ENCODE data around the gene GPAT2. TPM values are rescaled to one million over a fixed set of nuclear protein-coding genes. Genes with fewer than 3 reads are reported as not detected.
"Not testable (repeated sequence)": the region's sequence is repeated elsewhere in the genome, so short reads cannot be mapped to it uniquely, and the experiment has no call there.

Gene GPAT2
- total RNA-seq, 2 experiments from 2014 or later = 15.4 to 16.4 TPM

GRCh38 chr2:96062483-96062882 lies 27.8 kb upstream of the GPAT2 start:
- POLR2A ChIA-PET, H3K27me3 Mint-ChIP-seq: not testable (repeated sequence)

GRCh38 chr2:96061901-96062300 lies 27.2 kb upstream of the GPAT2 start:
- H3K9me3 Mint-ChIP-seq; POLR2A ChIA-PET; H3K27ac Mint-ChIP-seq; H3K27me3 Mint-ChIP-seq; H3K4me3 Mint-ChIP-seq; H3K4me1 Mint-ChIP-seq (ENCODE audit: low read depth); H3K36me3 Mint-ChIP-seq; DNase-seq; intact Hi-C loops (cut with micrococcal nuclease); CTCF ChIA-PET: not testable (repeated sequence)

More at GRCh38 chr2:96062483-96062882, 27.8 kb upstream of the GPAT2 start:
- CTCF ChIA-PET; H3K4me3 Mint-ChIP-seq; intact Hi-C loops (cut with micrococcal nuclease); H3K4me1 Mint-ChIP-seq (ENCODE audit: low read depth); H3K9me3 Mint-ChIP-seq; H3K36me3 Mint-ChIP-seq; H3K27ac Mint-ChIP-seq: not testable (repeated sequence)
- DNase-seq = peak; percentile 5

GRCh38 chr2:96061197-96061817 lies 26.6 kb upstream of the GPAT2 start:
- POLR2A ChIA-PET; intact Hi-C loops (cut with micrococcal nuclease); H3K9me3 Mint-ChIP-seq; H3K27ac Mint-ChIP-seq; H3K36me3 Mint-ChIP-seq; CTCF ChIA-PET; H3K4me1 Mint-ChIP-seq (ENCODE audit: low read depth); H3K27me3 Mint-ChIP-seq; H3K4me3 Mint-ChIP-seq: not testable (repeated sequence)
- DNase-seq = peak; percentile 8

GRCh38 chr2:96060325-96060724 lies 25.6 kb upstream of the GPAT2 start:
- POLR2A ChIA-PET; intact Hi-C loops (cut with micrococcal nuclease); H3K27me3 Mint-ChIP-seq: not testable (repeated sequence)

GRCh38 chr2:96059443-96059842 lies 24.7 kb upstream of the GPAT2 start:
- H3K27me3 Mint-ChIP-seq; H3K4me1 Mint-ChIP-seq (ENCODE audit: low read depth); DNase-seq; CTCF ChIA-PET; intact Hi-C loops (cut with micrococcal nuclease); H3K27ac Mint-ChIP-seq; POLR2A ChIA-PET; H3K36me3 Mint-ChIP-seq; H3K4me3 Mint-ChIP-seq; H3K9me3 Mint-ChIP-seq: not testable (repeated sequence)

More at GRCh38 chr2:96060325-96060724, 25.6 kb upstream of the GPAT2 start:
- H3K4me1 Mint-ChIP-seq (ENCODE audit: low read depth); H3K36me3 Mint-ChIP-seq; H3K4me3 Mint-ChIP-seq; H3K27ac Mint-ChIP-seq; H3K9me3 Mint-ChIP-seq; DNase-seq; CTCF ChIA-PET: not testable (repeated sequence)

GRCh38 chr2:96055830-96056229 lies 21.1 kb upstream of the GPAT2 start:
- H3K9me3 Mint-ChIP-seq; H3K27ac Mint-ChIP-seq; DNase-seq; H3K27me3 Mint-ChIP-seq; intact Hi-C loops (cut with micrococcal nuclease); H3K4me3 Mint-ChIP-seq; H3K4me1 Mint-ChIP-seq (ENCODE audit: low read depth); CTCF ChIA-PET; H3K36me3 Mint-ChIP-seq; POLR2A ChIA-PET: not testable (repeated sequence)

- H3K36me3 Mint-ChIP-seq; H3K27ac Mint-ChIP-seq; DNase-seq; H3K9me3 Mint-ChIP-seq; H3K4me3 Mint-ChIP-seq; CTCF ChIA-PET; H3K4me1 Mint-ChIP-seq (ENCODE audit: low read depth); H3K27me3 Mint-ChIP-seq; POLR2A ChIA-PET; intact Hi-C loops (cut with micrococcal nuclease): not testable (repeated sequence)
Observed at GRCh38 chr2:96054537-96054936, 19.8 kb upstream of the GPAT2 start.

- H3K27ac Mint-ChIP-seq; CTCF ChIA-PET; H3K4me3 Mint-ChIP-seq; POLR2A ChIA-PET; intact Hi-C loops (cut with micrococcal nuclease); H3K36me3 Mint-ChIP-seq; DNase-seq; H3K9me3 Mint-ChIP-seq; H3K4me1 Mint-ChIP-seq (ENCODE audit: low read depth); H3K27me3 Mint-ChIP-seq: not testable (repeated sequence)
Observed at GRCh38 chr2:96053385-96053784, 18.7 kb upstream of the GPAT2 start.

- H3K36me3 Mint-ChIP-seq; POLR2A ChIA-PET; H3K4me3 Mint-ChIP-seq; intact Hi-C loops (cut with micrococcal nuclease); H3K4me1 Mint-ChIP-seq (ENCODE audit: low read depth); H3K27ac Mint-ChIP-seq; CTCF ChIA-PET; H3K9me3 Mint-ChIP-seq; H3K27me3 Mint-ChIP-seq: not testable (repeated sequence)
- peak; percentile 6 for DNase-seq
Observed at GRCh38 chr2:96052632-96053031, 17.9 kb upstream of the GPAT2 start.

GRCh38 chr2:96049917-96050262 lies 15.2 kb upstream of the GPAT2 start:
- CTCF ChIA-PET; H3K4me1 Mint-ChIP-seq (ENCODE audit: low read depth); H3K27me3 Mint-ChIP-seq; H3K27ac Mint-ChIP-seq; POLR2A ChIA-PET; H3K4me3 Mint-ChIP-seq; H3K36me3 Mint-ChIP-seq; H3K9me3 Mint-ChIP-seq; DNase-seq; intact Hi-C loops (cut with micrococcal nuclease): not testable (repeated sequence)

- POLR2A ChIA-PET; DNase-seq; H3K27me3 Mint-ChIP-seq; H3K9me3 Mint-ChIP-seq; H3K4me3 Mint-ChIP-seq; H3K27ac Mint-ChIP-seq; H3K4me1 Mint-ChIP-seq (ENCODE audit: low read depth); H3K36me3 Mint-ChIP-seq; CTCF ChIA-PET; intact Hi-C loops (cut with micrococcal nuclease): not testable (repeated sequence)
Observed at GRCh38 chr2:96049049-96049916, 14.6 kb upstream of the GPAT2 start.

- H3K27me3 Mint-ChIP-seq; H3K9me3 Mint-ChIP-seq; H3K27ac Mint-ChIP-seq; CTCF ChIA-PET; intact Hi-C loops (cut with micrococcal nuclease); POLR2A ChIA-PET; H3K4me1 Mint-ChIP-seq (ENCODE audit: low read depth); DNase-seq; H3K4me3 Mint-ChIP-seq; H3K36me3 Mint-ChIP-seq: not testable (repeated sequence)
Observed at GRCh38 chr2:96035554-96035953, 838 bp upstream of the GPAT2 start.

GRCh38 chr2:96033997-96034396 lies 719 bp downstream of the GPAT2 start:
- H3K4me3 Mint-ChIP-seq; H3K27me3 Mint-ChIP-seq; H3K4me1 Mint-ChIP-seq (ENCODE audit: low read depth); H3K36me3 Mint-ChIP-seq; intact Hi-C loops (cut with micrococcal nuclease); POLR2A ChIA-PET; H3K27ac Mint-ChIP-seq; DNase-seq; H3K9me3 Mint-ChIP-seq; CTCF ChIA-PET: not testable (repeated sequence)

Measured in activated CD4-positive, alpha-beta memory T cell treated with anti-CD3 and anti-CD28 coated beads for 36 hours (primary cell).